GM23338 (cell line): Measurements from ENCODE around the gene CDC14A. TPM values are rescaled to one million over a fixed set of nuclear protein-coding genes. Genes with fewer than 3 reads are reported as not detected.

Experiments
- ATAC-seq: fragments of 200-7000 bp; cut with Tn5 transposase; 3 replicates; pipeline ENCODE4 v1.9.1; 2020
- DNase-seq: peaks from one replicate; pipeline ENCODE4 v3.0.0-alpha.2; 2015; ENCODE audit warnings: low spot score
- H2AFZ ChIP-seq: fragments of 200-600 bp; sonication (generic); 2 replicates; pipeline ENCODE4 v1.8.0; 2016; ENCODE audit warnings: antibody characterized with exemption, mild to moderate bottlenecking, moderate library complexity
- H3F3A ChIP-seq: fragments of 200-600 bp; sonication (generic); replicated peaks from 2 replicates; pipeline ENCODE4 v1.8.0; 2017; ENCODE audit warnings: antibody characterized with exemption, mixed run types, low read depth
- H3K27ac ChIP-seq: fragments of 200-600 bp; sonication (generic); 2 replicates; pipeline ENCODE4 v1.6.1; 2016; ENCODE audit warnings: low read depth
- H3K27me3 ChIP-seq: fragments of 200-600 bp; sonication (generic); 2 replicates; pipeline ENCODE4 v1.8.0; 2016; ENCODE audit warnings: mild to moderate bottlenecking, mixed run types, moderate library complexity; ENCODE audit not compliant: insufficient read depth
- H3K36me3 ChIP-seq: fragments of 200-600 bp; sonication (generic); 2 replicates; pipeline ENCODE4 v1.8.0; 2016; ENCODE audit warnings: mild to moderate bottlenecking; ENCODE audit not compliant: insufficient read depth
- H3K4me1 ChIP-seq: fragments of 200-600 bp; sonication (generic); 2 replicates; pipeline ENCODE4 v1.8.0; 2016; ENCODE audit warnings: mild to moderate bottlenecking, moderate library complexity; ENCODE audit not compliant: insufficient read depth
- H3K4me2 ChIP-seq: fragments of 200-600 bp; sonication (generic); 2 replicates; pipeline ENCODE4 v1.7.1; 2017; ENCODE audit warnings: mixed run types
- H3K4me3 ChIP-seq: fragments of 200-600 bp; sonication (generic); 2 replicates; pipeline ENCODE4 v1.6.1; 2016; ENCODE audit warnings: mixed run types
- H3K79me2 ChIP-seq: fragments of 200-600 bp; sonication (generic); replicated peaks from 2 replicates; pipeline ENCODE4 v1.8.0; 2017; ENCODE audit warnings: mild to moderate bottlenecking; ENCODE audit not compliant: insufficient read depth
- H3K9me2 ChIP-seq: fragments of 200-600 bp; sonication (generic); 2 replicates; pipeline ENCODE4 v1.8.0; 2017; ENCODE audit not compliant: insufficient read depth
- H4K20me1 ChIP-seq: fragments of 200-600 bp; sonication (generic); replicated peaks from 2 replicates; pipeline ENCODE4 v1.8.0; 2017; ENCODE audit warnings: mild to moderate bottlenecking; ENCODE audit not compliant: insufficient read depth
- H3K27ac Mint-ChIP-seq: 2 replicates; pipeline ENCODE4 v1.8.0; 2020; ENCODE audit warnings: inconsistent platforms, mild to moderate bottlenecking, moderate library complexity, mixed read lengths
- H3K27me3 Mint-ChIP-seq: 3 replicates; pipeline ENCODE4 v1.8.0; 2022; ENCODE audit warnings: low read depth, mild to moderate bottlenecking, moderate library complexity, mixed read lengths, inconsistent platforms; ENCODE audit not compliant: insufficient read depth, poor library complexity
- H3K36me3 Mint-ChIP-seq: 3 replicates; pipeline ENCODE4 v1.8.0; 2021; ENCODE audit warnings: low read depth, mild to moderate bottlenecking, inconsistent platforms, moderate library complexity, mixed read lengths
- H3K4me1 Mint-ChIP-seq: 3 replicates; pipeline ENCODE4 v1.8.0; 2020; ENCODE audit warnings: mild to moderate bottlenecking, inconsistent platforms, mixed read lengths
- H3K4me3 Mint-ChIP-seq: 3 replicates; pipeline ENCODE4 v1.8.0; 2021; ENCODE audit warnings: moderate library complexity, mild to moderate bottlenecking, inconsistent platforms, mixed read lengths
- H3K9me3 Mint-ChIP-seq: 3 replicates; pipeline ENCODE4 v1.8.0; 2020; ENCODE audit warnings: moderate library complexity, mild to moderate bottlenecking, inconsistent platforms, mixed read lengths
- CREB1 ChIP-seq: fragments of 250-450 bp; sonication (Bioruptor Pico); IDR thresholded peaks from 2 replicates; pipeline ENCODE4 v1.5.0; 2020; ENCODE audit warnings: low read depth, mild to moderate bottlenecking, moderate library complexity
- EZH2 ChIP-seq: fragments of 200-600 bp; sonication (generic); IDR thresholded peaks from one replicate; pipeline ENCODE4 v1.8.0; 2017; ENCODE audit warnings: antibody characterized with exemption, mild to moderate bottlenecking, low read depth; ENCODE audit not compliant: unreplicated experiment
- EZH2phosphoT487 ChIP-seq: fragments of 200-600 bp; sonication (generic); IDR thresholded peaks from one replicate; pipeline ENCODE4 v1.8.1; 2018; ENCODE audit warnings: antibody characterized with exemption; ENCODE audit not compliant: unreplicated experiment
- JUNB ChIP-seq: IDR thresholded peaks from one replicate; pipeline ENCODE4 v1.6.1; 2016; ENCODE audit warnings: antibody characterized with exemption; ENCODE audit not compliant: unreplicated experiment
- NANOG ChIP-seq: IDR thresholded peaks from 2 replicates; pipeline ENCODE4 v1.6.1; 2016; ENCODE audit warnings: antibody characterized with exemption, borderline replicate concordance
- POLR2AphosphoS5 ChIP-seq: IDR thresholded peaks from 2 replicates; pipeline ENCODE4 v1.6.1; 2016; ENCODE audit warnings: antibody characterized with exemption, low read depth
- STAT1 ChIP-seq: IDR thresholded peaks from one replicate; pipeline ENCODE4 v1.6.1; 2016; ENCODE audit warnings: antibody characterized with exemption; ENCODE audit not compliant: unreplicated experiment
- ZNF114 ChIP-seq: fragments of 250-450 bp; sonication (Bioruptor Pico); IDR thresholded peaks from 2 replicates; pipeline ENCODE4 v1.5.0; 2020; ENCODE audit warnings: mild to moderate bottlenecking, moderate library complexity
- ZNF331 ChIP-seq: fragments of 250-450 bp; sonication (Bioruptor Pico); IDR thresholded peaks from 2 replicates; pipeline ENCODE4 v1.5.0; 2020; ENCODE audit warnings: low read depth, mild to moderate bottlenecking, moderate library complexity
- polyA plus RNA-seq: library from polyadenylated mRNA; unstranded; fragments of >200 nt; fragmentation: Nextera tagmentation; extraction: Ambion mirVana; gene quantifications from 2 replicates; pipeline ENCODE4 v1.2.1, GENCODE V29; 2016
- total RNA-seq: library from RNA; depleted of rRNA; stranded (reverse); fragments of >200 nt; shearing (Covaris generic); gene quantifications from 2 replicates; pipeline ENCODE4 v1.2.3, GENCODE V29; 2014
- TF ChIP-seq, protein P1 (sequence below): IDR thresholded peaks from one replicate; pipeline ENCODE4 v1.6.1; 2018; ENCODE audit warnings: antibody characterized with exemption; ENCODE audit not compliant: unreplicated experiment
- TF ChIP-seq, protein P2 (sequence below): fragments of 250-450 bp; sonication (Bioruptor Pico); IDR thresholded peaks from 2 replicates; pipeline ENCODE4 v1.5.0; 2020; ENCODE audit warnings: mild to moderate bottlenecking, moderate library complexity
- TF ChIP-seq, protein P3 (sequence below), 2 experiments: fragments of 200-600 bp in 1 of 2; sonication (generic) in 1 of 2; conservative IDR thresholded peaks; 2 replicates each; pipeline versions ENCODE4 v1.5.1 to v1.6.1; 2016 to 2017; ENCODE audit warnings: antibody characterized with exemption in 2 of 2, low read depth in 2 of 2, mild to moderate bottlenecking in 2 of 2, moderate library complexity in 1 of 2
- TF ChIP-seq, protein P4 (sequence below): IDR thresholded peaks from 2 replicates; pipeline ENCODE4 v1.6.1; 2016; ENCODE audit warnings: antibody characterized with exemption

The CDC14A gene
- total and polyA plus RNA-seq, 2 experiments from 2014 or later: 11.1 to 20.8 TPM

DNA sequence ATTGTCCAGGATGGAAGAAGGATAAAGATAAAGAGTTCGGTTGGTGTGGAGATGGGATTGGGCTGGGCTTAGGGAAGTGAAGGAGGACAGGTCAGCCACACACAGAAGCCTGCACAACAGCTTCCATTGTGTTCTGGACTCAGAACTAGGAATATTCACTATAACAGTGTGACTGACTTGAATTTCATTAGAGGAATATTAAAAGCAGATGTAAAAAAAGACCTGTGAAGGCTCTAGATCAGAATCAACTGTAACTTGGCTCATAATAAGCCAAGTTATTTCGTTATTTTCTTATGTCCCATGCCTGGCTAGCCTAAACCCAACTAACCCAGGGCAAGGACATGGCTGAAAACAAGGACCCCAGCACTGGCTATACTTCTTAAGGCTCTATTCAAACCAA lies 129.0 kb downstream of the CDC14A start:
- H3K79me2 ChIP-seq: no peaks in the 10 kb centered on the region
- H3K9me2 ChIP-seq: no peaks in the 10 kb centered on the region
- no peaks in the 10 kb centered on the region for H3F3A ChIP-seq
- ATAC-seq (no peak), DNase-seq (no peak)
- Mint-ChIP-seq H3K27me3 (no peaks in the 10 kb centered on the region), H3K9me3 (no peaks in the 10 kb centered on the region), H3K4me1 (peaks cover 13% of the 10 kb centered on the region; the same call in 2 of the 3 replicates), H3K36me3 (peaks cover 6% of the 10 kb centered on the region), H3K4me3 (no peak overlapping the region), H3K27ac (no peak overlapping the region)
- no peak overlapping the region for H3K4me2 ChIP-seq
- H3K27ac ChIP-seq: no peak overlapping the region
- H2AFZ ChIP-seq: no peak overlapping the region
- no peaks in the 10 kb centered on the region for H3K36me3 ChIP-seq
- peaks cover 16% of the 10 kb centered on the region for H3K4me1 ChIP-seq
- TF ChIP-seq, protein P1, sequence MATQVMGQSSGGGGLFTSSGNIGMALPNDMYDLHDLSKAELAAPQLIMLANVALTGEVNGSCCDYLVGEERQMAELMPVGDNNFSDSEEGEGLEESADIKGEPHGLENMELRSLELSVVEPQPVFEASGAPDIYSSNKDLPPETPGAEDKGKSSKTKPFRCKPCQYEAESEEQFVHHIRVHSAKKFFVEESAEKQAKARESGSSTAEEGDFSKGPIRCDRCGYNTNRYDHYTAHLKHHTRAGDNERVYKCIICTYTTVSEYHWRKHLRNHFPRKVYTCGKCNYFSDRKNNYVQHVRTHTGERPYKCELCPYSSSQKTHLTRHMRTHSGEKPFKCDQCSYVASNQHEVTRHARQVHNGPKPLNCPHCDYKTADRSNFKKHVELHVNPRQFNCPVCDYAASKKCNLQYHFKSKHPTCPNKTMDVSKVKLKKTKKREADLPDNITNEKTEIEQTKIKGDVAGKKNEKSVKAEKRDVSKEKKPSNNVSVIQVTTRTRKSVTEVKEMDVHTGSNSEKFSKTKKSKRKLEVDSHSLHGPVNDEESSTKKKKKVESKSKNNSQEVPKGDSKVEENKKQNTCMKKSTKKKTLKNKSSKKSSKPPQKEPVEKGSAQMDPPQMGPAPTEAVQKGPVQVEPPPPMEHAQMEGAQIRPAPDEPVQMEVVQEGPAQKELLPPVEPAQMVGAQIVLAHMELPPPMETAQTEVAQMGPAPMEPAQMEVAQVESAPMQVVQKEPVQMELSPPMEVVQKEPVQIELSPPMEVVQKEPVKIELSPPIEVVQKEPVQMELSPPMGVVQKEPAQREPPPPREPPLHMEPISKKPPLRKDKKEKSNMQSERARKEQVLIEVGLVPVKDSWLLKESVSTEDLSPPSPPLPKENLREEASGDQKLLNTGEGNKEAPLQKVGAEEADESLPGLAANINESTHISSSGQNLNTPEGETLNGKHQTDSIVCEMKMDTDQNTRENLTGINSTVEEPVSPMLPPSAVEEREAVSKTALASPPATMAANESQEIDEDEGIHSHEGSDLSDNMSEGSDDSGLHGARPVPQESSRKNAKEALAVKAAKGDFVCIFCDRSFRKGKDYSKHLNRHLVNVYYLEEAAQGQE: no peak
- TF ChIP-seq STAT1: no peak
- TF ChIP-seq ZNF331 (CRISPR knock-in tag): no peak
- TF ChIP-seq JUNB: no peak
- no peak for TF ChIP-seq ZNF114 (CRISPR knock-in tag)
- no peak for TF ChIP-seq EZH2phosphoT487
- TF ChIP-seq EZH2: no peak
- TF ChIP-seq, protein P2, sequence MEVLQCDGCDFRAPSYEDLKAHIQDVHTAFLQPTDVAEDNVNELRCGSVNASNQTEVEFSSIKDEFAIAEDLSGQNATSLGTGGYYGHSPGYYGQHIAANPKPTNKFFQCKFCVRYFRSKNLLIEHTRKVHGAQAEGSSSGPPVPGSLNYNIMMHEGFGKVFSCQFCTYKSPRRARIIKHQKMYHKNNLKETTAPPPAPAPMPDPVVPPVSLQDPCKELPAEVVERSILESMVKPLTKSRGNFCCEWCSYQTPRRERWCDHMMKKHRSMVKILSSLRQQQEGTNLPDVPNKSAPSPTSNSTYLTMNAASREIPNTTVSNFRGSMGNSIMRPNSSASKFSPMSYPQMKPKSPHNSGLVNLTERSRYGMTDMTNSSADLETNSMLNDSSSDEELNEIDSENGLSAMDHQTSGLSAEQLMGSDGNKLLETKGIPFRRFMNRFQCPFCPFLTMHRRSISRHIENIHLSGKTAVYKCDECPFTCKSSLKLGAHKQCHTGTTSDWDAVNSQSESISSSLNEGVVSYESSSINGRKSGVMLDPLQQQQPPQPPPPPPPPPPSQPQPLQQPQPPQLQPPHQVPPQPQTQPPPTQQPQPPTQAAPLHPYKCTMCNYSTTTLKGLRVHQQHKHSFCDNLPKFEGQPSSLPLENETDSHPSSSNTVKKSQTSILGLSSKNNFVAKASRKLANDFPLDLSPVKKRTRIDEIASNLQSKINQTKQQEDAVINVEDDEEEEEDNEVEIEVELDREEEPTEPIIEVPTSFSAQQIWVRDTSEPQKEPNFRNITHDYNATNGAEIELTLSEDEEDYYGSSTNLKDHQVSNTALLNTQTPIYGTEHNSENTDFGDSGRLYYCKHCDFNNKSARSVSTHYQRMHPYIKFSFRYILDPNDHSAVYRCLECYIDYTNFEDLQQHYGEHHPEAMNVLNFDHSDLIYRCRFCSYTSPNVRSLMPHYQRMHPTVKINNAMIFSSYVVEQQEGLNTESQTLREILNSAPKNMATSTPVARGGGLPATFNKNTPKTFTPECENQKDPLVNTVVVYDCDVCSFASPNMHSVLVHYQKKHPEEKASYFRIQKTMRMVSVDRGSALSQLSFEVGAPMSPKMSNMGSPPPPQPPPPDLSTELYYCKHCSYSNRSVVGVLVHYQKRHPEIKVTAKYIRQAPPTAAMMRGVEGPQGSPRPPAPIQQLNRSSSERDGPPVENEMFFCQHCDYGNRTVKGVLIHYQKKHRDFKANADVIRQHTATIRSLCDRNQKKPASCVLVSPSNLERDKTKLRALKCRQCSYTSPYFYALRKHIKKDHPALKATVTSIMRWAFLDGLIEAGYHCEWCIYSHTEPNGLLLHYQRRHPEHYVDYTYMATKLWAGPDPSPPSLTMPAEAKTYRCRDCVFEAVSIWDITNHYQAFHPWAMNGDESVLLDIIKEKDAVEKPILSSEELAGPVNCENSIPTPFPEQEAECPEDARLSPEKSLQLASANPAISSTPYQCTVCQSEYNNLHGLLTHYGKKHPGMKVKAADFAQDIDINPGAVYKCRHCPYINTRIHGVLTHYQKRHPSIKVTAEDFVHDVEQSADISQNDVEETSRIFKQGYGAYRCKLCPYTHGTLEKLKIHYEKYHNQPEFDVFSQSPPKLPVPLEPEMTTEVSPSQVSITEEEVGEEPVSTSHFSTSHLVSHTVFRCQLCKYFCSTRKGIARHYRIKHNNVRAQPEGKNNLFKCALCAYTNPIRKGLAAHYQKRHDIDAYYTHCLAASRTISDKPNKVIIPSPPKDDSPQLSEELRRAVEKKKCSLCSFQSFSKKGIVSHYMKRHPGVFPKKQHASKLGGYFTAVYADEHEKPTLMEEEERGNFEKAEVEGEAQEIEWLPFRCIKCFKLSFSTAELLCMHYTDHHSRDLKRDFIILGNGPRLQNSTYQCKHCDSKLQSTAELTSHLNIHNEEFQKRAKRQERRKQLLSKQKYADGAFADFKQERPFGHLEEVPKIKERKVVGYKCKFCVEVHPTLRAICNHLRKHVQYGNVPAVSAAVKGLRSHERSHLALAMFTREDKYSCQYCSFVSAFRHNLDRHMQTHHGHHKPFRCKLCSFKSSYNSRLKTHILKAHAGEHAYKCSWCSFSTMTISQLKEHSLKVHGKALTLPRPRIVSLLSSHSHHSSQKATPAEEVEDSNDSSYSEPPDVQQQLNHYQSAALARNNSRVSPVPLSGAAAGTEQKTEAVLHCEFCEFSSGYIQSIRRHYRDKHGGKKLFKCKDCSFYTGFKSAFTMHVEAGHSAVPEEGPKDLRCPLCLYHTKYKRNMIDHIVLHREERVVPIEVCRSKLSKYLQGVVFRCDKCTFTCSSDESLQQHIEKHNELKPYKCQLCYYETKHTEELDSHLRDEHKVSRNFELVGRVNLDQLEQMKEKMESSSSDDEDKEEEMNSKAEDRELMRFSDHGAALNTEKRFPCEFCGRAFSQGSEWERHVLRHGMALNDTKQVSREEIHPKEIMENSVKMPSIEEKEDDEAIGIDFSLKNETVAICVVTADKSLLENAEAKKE: no peak
- no peak for TF ChIP-seq CREB1 (CRISPR knock-in tag)
- no peak for TF ChIP-seq POLR2AphosphoS5
- TF ChIP-seq, protein P3, sequence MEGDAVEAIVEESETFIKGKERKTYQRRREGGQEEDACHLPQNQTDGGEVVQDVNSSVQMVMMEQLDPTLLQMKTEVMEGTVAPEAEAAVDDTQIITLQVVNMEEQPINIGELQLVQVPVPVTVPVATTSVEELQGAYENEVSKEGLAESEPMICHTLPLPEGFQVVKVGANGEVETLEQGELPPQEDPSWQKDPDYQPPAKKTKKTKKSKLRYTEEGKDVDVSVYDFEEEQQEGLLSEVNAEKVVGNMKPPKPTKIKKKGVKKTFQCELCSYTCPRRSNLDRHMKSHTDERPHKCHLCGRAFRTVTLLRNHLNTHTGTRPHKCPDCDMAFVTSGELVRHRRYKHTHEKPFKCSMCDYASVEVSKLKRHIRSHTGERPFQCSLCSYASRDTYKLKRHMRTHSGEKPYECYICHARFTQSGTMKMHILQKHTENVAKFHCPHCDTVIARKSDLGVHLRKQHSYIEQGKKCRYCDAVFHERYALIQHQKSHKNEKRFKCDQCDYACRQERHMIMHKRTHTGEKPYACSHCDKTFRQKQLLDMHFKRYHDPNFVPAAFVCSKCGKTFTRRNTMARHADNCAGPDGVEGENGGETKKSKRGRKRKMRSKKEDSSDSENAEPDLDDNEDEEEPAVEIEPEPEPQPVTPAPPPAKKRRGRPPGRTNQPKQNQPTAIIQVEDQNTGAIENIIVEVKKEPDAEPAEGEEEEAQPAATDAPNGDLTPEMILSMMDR (conservative IDR thresholded peaks at IDR 0.05; ENCODE audit: low read depth in 2 of 2): no peak
- TF ChIP-seq, protein P4, sequence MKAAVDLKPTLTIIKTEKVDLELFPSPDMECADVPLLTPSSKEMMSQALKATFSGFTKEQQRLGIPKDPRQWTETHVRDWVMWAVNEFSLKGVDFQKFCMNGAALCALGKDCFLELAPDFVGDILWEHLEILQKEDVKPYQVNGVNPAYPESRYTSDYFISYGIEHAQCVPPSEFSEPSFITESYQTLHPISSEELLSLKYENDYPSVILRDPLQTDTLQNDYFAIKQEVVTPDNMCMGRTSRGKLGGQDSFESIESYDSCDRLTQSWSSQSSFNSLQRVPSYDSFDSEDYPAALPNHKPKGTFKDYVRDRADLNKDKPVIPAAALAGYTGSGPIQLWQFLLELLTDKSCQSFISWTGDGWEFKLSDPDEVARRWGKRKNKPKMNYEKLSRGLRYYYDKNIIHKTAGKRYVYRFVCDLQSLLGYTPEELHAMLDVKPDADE: no peak
- no peak for TF ChIP-seq NANOG
- 0 out of 2 replicates have a peak, but pooled peaks cover 2% of the 10 kb centered on the region for H4K20me1 ChIP-seq
- H3K4me3 ChIP-seq: no peak overlapping the region
- no peaks in the 10 kb centered on the region for H3K27me3 ChIP-seq
